Measurements from ENCODE around the gene ERO1B. TPM values are rescaled to one million over a fixed set of nuclear protein-coding genes. Genes with fewer than 3 reads are reported as not detected.

Gene ERO1B
- total RNA-seq, 1 experiment from 2014 or later = 9.6 TPM

GRCh38 chr1:236313427-236313826 lies 31.7 kb upstream of the ERO1B start:
- intact Hi-C loops (cut with micrococcal nuclease) = no loop called here
- Mint-ChIP-seq H3K27me3 (ENCODE audit: insufficient read depth, unreplicated experiment) (no peaks in the 10 kb centered on the region), H3K27ac (ENCODE audit: low read depth, unreplicated experiment) (no peak overlapping the region), H3K9me3 (ENCODE audit: unreplicated experiment) (no peaks in the 10 kb centered on the region), H3K4me1 (ENCODE audit: insufficient read depth, unreplicated experiment) (no peaks in the 10 kb centered on the region), H3K4me3 (ENCODE audit: unreplicated experiment) (no peak overlapping the region), H3K36me3 (ENCODE audit: insufficient read depth, unreplicated experiment) (no peaks in the 10 kb centered on the region)
- no TSS peak for BruUV-seq (replicated peaks)
- DNase-seq (ENCODE audit: unreplicated experiment) = no peak
- no peak for TF ChIP-seq CTCF (IDR thresholded peaks at IDR 0.05; ENCODE audit: unreplicated experiment)
- ChIA-PET CTCF (interaction anchor here (0.6 to 0.7 kb wide), 2 partner anchors 32 to 210 kb away, joined by 3 to 4 read pairs; no protein-coding TSS in a partner anchor), POLR2A (interaction anchor here (0.7 kb wide), 1 partner anchor 31 kb away, joined by 3 read pairs; no protein-coding TSS in a partner anchor)

- CTCF ChIA-PET = interaction anchor here (1.2 kb wide), 1 partner anchor 17 kb away, joined by 3 read pairs; no protein-coding TSS in a partner anchor
- H3K27ac Mint-ChIP-seq (ENCODE audit: low read depth, unreplicated experiment) = no peak overlapping the region
- no peak for DNase-seq (ENCODE audit: unreplicated experiment)
- POLR2A ChIA-PET = interaction anchor here (1.0 kb wide), 1 partner anchor 9 kb away, joined by 3 read pairs; no protein-coding TSS in a partner anchor
- no peaks in the 10 kb centered on the region for H3K4me1 Mint-ChIP-seq (ENCODE audit: insufficient read depth, unreplicated experiment)
- no peak for TF ChIP-seq CTCF (IDR thresholded peaks at IDR 0.05; ENCODE audit: unreplicated experiment)
- H3K27me3 Mint-ChIP-seq (ENCODE audit: insufficient read depth, unreplicated experiment) = no peaks in the 10 kb centered on the region
- H3K36me3 Mint-ChIP-seq (ENCODE audit: insufficient read depth, unreplicated experiment) = no peaks in the 10 kb centered on the region
- no TSS peak for BruUV-seq (replicated peaks)
- intact Hi-C loops (cut with micrococcal nuclease) = no loop called here
- no peak overlapping the region for H3K4me3 Mint-ChIP-seq (ENCODE audit: unreplicated experiment)
- H3K9me3 Mint-ChIP-seq (ENCODE audit: unreplicated experiment) = no peaks in the 10 kb centered on the region
Observed at GRCh38 chr1:236311040-236311439, 29.3 kb upstream of the ERO1B start.

- Mint-ChIP-seq H3K27me3 (ENCODE audit: insufficient read depth, unreplicated experiment) (no peaks in the 10 kb centered on the region), H3K27ac (ENCODE audit: low read depth, unreplicated experiment) (no peak overlapping the region), H3K9me3 (ENCODE audit: unreplicated experiment) (no peaks in the 10 kb centered on the region), H3K36me3 (ENCODE audit: insufficient read depth, unreplicated experiment) (no peaks in the 10 kb centered on the region), H3K4me1 (ENCODE audit: insufficient read depth, unreplicated experiment) (no peaks in the 10 kb centered on the region), H3K4me3 (ENCODE audit: unreplicated experiment) (no peak overlapping the region)
- POLR2A ChIA-PET = interaction anchor here (0.7 kb wide), 1 partner anchor 14 kb away, joined by 3 read pairs; no protein-coding TSS in a partner anchor
- no peak for DNase-seq (ENCODE audit: unreplicated experiment)
- TF ChIP-seq CTCF (IDR thresholded peaks at IDR 0.05; ENCODE audit: unreplicated experiment) = no peak
- CTCF ChIA-PET = no interaction called here
- intact Hi-C loops (cut with micrococcal nuclease) = no loop called here
- BruUV-seq (replicated peaks) = no TSS peak
Observed at GRCh38 chr1:236308827-236309226, 27.1 kb upstream of the ERO1B start.

GRCh38 chr1:236307435-236307834 lies 25.7 kb upstream of the ERO1B start:
- Mint-ChIP-seq H3K27ac (ENCODE audit: low read depth, unreplicated experiment) (no peak overlapping the region), H3K4me1 (ENCODE audit: insufficient read depth, unreplicated experiment) (no peaks in the 10 kb centered on the region), H3K27me3 (ENCODE audit: insufficient read depth, unreplicated experiment) (no peaks in the 10 kb centered on the region), H3K9me3 (ENCODE audit: unreplicated experiment) (no peaks in the 10 kb centered on the region), H3K36me3 (ENCODE audit: insufficient read depth, unreplicated experiment) (no peaks in the 10 kb centered on the region), H3K4me3 (ENCODE audit: unreplicated experiment) (no peak overlapping the region)
- BruUV-seq (replicated peaks) = no TSS peak
- POLR2A ChIA-PET = no interaction called here
- no peak for DNase-seq (ENCODE audit: unreplicated experiment)
- CTCF ChIA-PET = interaction anchor here (0.6 kb wide), 1 partner anchor 10 kb away, joined by 3 read pairs; no protein-coding TSS in a partner anchor
- intact Hi-C loops (cut with micrococcal nuclease) = no loop called here
- TF ChIP-seq CTCF (IDR thresholded peaks at IDR 0.05; ENCODE audit: unreplicated experiment) = no peak

Measured in MCF 10A (cell line).